Stimulated activated CD4-positive, alpha-beta T cell treated with anti-CD3 and anti-CD28 coated beads, Interleukin-4, amount 100 ng/mL, for 4 hours (primary cell): ENCODE results near the gene GGT1.
"Not testable (repeated sequence)": the region's sequence is repeated elsewhere in the genome, so short reads cannot be mapped to it uniquely, and the experiment has no call there.

ENCODE experiments used
- DNase-seq, 2 experiments: peaks; one replicate each; pipeline ENCODE4 v3.0.0-alpha.2; 2020

GGT1 gene

DNA sequence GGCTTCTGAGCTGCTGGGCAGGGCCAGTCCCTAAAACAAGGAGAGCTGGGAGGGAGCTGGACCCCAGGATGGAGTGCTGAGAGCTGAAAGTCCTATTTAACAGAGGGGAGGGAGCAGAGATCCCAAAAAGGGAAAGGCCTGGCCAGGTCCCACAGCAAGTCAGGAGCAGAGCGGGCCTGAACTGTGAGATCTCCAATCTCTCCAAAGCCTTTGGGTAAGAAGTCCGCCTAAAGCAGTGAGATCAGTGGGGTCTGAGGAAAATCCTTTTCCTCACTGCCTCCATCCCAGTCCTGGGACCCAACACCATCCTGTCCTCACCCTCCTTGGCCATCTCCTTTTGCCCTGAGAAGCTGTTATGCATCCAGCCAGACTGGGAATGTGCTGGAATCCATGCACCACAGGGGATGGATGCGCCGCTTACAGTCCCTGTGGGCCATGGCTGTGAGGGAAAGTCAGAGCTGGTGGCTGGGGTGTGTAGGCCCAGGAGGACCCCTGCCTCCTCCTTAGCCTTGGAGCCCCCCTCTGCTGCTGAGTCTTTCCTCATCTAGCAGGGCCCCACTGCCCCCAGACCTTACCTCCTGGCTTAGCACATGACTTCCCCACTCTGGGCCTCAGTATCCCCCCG is 18.7 kb upstream of the GGT1 start:
- no peak for DNase-seq

DNA sequence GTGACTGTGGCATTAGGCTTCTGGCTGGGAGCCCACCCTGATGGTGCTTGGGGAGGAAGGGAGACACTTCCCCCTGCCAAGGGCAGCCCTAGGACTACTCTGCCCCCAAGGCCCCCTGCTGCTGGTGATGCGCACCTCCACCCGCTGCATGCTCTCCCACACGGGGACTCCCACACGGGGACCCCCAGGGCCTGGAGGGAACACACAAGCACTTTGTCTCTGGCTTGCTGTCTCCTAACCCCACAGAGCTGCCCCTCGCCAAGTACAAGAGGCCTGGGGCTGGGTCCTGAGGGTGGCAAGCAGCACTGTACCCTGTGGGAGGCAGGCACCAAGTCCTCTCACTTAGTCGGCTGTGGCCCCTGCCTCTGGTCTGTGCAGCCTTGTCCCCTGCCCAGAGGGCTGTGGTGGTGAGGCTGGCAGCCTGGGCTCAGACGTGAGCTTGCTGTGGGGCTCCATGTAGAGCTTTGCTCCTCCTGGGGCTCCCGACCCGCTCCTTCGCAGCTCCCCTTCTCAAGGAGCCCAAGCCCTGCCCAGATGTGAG is 18.1 kb upstream of the GGT1 start:
- DNase-seq, result no peak

DNA sequence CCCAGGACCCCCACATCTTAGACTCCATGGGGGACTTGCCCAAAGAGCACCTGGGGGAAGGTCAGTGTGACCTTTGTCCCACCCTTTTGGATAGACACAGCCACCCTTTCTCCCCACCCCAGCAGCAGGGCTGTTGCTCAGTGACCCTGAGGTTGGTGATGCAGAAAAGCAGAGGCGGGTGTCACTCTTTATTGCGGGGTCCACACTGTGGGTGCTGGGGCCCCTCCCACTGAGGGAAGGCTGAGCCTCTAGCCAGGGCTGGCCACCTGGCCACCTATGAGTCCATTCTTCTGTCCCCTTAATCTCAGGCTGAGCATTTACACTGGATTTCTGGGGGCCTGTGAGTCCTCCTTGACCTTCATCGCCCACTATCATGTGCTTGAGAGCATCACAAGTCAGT is 17.5 kb upstream of the GGT1 start:
- no peak for DNase-seq

DNA sequence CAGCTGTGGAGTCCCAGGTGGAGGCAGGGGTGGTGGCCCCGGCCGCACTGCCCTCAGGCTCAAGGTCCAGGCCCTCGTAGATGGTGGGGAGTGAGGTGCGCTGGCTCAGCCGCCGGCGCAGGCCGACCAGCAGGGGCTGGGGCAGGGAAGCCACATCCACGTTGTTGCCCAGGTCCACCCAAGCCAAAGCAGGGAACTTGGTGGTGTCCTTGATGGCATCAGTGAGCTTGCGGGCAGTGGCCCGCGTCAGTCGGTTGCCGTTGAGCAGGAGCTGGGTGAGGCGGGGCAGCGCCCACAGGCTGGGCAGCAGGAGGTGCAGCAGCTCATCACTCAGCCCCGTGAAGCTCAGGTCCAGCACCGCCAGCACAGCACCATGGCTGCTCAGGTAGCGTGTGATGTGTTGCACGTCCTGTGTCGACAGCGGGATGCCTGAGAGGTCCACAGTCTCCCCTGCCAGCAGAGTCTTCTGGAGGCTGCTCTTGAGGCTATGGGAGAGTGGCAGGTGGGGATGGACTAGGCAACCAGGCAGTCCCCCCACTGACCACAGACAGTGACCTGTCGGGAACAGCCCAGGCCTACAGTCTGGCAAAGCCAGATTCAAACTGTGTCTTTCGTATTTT is 17.0 kb upstream of the GGT1 start:
- no peak for DNase-seq

DNA sequence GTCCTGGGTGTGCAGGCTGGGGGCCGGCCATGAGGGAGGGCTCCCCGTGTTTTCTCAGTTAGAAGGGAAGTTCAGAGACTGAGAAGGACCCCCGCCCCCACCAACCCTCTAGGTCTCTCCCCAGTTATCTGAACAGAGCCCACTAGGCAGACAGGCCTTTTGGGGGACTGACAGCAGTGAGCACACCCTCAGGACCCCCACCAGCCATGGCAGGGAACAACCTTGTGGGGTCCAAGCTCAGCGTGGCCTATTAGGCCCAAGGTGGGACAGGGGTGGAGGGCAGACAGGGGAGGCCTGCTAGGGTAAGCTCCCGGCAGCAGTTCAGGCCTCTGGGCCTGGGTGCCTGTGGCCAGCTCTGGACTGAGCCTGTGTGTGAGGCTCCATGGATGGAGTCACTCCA is 15.7 kb upstream of the GGT1 start:
- no peak for DNase-seq

DNA sequence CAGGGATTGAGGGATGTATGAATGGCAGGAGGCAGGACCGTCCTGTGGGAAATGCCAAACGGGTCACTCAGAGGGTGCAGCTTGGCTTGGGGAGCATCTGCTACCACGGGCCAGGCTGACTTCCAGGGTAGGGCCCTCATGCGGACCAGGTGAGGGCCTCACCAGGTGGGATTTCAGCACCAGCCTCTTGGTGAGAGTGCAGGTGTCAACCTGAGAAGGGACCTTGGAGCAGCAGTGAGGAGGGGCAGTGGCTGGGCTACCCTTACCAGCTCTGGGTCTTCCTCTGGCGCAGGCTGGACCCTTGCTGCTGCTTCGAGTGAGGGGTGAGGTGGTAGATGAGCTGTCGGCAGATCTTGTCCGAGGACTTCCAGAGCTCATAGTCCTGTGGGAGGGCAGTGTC is 15.0 kb upstream of the GGT1 start:
- DNase-seq, result no peak

DNA sequence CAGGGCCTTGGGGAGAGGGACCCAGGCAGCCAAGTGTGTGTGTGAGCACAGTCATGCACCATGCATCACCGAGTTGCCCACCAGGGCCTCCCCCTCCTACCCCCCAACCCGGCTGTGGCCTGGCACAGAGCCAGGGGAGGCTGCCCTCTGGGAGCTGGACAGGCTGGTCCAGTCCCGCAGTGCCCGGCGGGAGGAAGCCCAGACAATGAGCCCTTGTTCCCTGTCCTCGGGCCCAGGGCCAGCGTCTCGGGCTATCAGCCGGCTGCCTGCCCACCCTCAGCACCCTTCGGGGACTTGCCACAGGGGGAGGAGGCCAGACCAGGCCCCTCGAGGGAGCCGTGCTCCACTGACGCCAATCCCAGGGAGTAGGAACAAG is 14.6 kb upstream of the GGT1 start:
- DNase-seq, result no peak

DNA sequence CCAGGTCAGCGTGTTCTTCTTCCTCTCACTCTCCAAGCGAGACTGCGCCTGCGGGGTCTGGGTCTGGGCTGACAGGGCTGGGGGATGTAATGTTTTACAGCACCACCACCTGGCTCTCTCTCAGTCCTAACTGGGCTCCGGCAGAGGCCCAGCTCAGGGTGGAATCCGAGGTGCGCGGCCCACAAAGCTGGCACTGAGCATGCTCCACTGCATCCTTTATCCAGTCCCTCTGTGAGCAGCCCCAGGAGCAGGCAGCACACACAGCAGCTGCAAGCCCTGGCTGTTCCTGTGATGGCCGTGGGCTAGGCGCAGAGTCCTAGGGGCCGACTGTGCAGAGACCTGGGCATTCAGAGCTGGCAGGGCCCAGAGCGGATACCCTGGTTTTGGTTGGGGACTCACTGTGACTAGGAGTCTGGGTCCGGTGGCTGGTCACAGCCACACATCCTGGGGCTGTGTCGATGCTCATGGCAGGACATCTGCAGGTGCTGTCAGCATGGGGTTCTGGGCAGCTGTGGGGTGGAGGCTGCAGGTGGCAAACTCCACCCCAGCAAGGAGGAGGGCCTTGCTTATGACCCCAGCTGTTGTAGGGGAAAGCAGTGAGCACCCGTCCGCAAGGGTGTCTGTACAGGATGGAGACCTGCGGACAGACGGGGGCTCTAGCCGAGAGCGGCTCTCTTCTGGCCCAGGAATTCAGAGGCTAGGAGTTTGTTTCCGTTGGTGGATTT is 14.1 kb upstream of the GGT1 start:
- DNase-seq, result no peak

DNA sequence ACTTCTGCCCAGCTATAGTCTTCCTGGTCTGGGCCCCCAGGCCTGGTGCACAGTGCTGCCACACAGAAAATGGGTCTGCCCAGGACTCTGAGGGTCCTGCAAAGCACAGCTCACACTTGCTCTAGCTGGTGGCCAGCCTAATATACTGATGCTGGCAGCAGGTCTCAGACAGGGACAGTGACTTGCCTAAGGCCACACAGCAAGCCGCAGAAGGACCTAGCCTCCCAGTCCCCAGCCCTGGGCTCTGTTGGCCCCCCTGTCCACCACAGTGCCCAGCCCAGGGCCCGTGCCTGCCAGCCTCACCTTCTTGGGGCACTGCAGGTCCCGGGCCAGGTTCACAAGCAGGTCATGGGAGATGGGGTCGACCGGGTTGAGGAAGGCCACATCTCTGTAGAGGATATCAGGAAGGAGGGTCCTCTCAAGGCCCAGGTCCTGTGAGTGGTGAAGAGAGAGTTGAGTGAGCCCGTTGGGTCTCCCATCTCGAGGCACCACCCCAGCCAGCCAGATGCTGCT is 13.4 kb upstream of the GGT1 start:
- DNase-seq, result no peak

DNA sequence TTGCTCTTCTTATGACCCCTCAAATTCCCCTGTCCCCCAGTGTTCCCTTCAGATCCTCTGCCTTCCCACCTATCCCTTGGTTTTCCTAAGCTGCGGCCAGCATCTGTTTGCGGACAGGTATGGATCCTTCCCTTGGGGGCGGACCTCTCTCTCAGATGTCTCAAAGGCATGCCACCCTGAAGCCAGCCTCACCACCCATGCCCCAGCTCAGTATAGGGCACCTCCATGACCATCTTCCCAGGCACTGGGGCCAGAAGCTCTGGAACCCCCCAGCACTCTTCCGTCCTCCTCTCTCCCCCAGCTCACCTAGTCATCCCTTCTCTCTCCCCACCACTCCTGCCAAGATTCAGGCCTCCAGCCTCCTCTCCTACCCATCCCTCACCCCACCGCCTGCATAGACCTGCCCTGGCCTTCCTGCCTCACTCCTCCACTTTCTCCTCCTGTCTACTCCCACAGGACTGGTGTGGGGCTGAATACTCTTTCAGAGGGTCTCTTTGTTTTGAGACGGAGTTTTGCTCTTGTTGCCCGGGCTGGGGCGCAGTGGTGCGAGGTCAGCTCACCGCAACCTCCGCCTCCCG is 12.3 kb upstream of the GGT1 start:
- DNase-seq, result no peak

DNA sequence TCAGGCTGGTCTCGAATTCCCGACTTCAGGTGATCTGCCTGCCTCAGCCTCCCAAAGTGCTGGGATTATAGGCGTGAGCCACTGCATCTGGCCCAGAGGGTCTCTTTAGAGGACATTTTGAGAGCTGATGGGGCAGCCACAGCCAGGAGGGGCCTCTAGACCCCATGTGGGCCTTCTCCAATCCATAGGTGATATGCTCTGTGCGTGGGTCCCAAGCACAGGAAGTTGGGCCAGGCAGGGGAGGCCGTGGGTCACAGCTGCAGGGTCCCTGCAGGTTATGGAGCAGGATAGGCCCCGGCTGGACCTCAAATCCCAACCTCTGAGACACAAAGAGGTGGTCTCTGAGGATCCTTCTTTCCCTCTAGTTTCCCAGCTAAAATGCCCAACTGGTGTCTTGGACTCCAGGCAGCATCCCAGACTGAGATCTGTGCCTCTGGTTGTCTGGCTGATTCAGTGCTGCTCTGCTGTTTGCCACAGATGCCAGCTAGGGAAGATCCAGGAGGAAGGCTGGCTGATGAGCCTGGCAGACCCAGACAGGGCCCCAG is 11.6 kb upstream of the GGT1 start:
- DNase-seq, result no peak

DNA sequence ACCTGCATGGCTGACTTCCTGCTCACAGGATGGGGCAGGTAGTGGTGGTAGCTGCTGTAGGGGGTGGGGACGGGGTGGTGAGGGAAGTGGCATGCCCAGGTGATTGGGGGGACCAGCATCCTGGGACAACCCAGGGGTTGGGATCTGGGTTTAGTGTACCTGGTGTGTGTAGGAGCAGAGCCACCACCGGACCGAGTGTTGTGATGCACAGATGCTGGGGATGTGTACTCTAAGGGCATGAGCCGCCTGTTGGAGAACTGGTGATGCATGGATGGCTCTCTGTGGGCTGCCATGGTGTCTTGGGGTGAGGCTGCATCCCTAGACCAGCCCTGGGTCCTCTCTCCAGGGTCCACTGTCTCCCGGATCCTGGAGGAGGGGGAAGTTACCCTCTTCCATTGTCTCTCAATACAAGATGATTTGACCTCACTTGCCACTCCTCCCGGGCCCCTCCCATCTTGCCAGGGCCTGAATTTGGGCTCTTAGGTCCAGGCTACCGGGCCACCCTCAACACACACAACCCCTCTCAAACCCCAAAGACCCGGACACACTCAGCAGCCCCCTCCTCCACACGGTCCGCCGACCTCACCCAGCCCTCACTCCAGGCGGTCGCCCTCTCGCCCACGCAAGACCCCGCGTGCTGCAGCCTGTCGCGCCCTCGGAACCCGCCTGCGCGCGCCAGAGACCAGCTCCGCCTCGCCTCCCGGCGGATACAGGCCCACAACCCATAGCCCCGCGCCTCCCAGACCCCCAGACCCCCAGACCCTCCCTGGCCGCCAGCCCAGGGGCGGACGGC is 10.7 kb upstream of the GGT1 start:
- DNase-seq, result no peak

DNA sequence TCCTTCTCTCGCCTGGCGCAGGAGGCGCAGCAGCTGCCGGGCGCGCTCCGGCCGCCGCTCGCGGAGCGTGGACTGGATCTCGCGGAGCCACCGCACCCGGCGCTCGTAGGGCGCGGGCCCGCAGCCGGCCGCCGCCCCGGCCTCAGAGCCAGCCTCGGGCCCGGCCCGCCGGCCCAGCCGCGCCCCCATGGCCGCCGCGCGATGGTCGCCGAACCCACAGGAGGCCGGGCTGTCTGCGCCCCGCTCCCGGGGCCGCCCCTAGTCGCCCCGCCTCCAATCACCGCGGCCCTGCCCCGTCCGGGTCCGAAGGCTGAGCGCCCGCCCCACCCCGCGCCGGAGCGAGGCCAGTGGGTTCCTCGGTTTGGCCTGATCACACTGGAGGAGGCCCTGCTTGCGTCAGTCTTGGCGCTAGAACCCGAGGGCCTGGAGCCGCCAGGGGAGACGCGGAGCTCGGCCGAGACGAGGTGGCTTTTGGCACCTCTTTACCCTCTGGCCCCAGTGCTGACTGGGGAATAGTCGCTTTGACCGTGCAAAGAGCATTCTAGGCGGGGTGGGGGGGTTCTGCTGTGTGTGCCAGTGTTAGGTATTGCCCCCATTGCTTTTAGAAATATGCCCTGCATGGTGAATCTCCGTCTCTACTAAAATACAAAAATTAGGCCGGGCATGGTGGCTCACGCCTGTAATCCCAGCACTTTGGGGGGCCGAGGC is 10.0 kb upstream of the GGT1 start, which contains the start of gene LRRC75B:
Gene LRRC75B (minus strand): TSS at position 223 of the 708 bp plus-strand sequence. CDS start 34 bp downstream, at position 189.
- DNase-seq, result peak in 1 of 2 experiments; percentile 20

DNA sequence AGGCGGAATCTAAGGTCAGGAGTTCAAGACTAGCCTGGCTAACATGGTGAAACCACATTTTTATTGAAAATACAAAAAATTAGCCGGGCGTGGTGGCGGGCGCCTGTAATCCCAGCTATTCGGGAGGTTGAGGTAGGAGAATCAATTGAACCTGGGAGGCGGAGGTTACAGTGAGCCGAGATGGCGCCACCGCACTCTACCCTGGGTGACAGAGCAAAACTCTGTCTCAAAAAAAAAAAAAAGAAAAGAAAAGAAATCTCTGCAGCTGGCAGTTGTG is 9.5 kb upstream of the GGT1 start:
- DNase-seq, result not testable (repeated sequence)

DNA sequence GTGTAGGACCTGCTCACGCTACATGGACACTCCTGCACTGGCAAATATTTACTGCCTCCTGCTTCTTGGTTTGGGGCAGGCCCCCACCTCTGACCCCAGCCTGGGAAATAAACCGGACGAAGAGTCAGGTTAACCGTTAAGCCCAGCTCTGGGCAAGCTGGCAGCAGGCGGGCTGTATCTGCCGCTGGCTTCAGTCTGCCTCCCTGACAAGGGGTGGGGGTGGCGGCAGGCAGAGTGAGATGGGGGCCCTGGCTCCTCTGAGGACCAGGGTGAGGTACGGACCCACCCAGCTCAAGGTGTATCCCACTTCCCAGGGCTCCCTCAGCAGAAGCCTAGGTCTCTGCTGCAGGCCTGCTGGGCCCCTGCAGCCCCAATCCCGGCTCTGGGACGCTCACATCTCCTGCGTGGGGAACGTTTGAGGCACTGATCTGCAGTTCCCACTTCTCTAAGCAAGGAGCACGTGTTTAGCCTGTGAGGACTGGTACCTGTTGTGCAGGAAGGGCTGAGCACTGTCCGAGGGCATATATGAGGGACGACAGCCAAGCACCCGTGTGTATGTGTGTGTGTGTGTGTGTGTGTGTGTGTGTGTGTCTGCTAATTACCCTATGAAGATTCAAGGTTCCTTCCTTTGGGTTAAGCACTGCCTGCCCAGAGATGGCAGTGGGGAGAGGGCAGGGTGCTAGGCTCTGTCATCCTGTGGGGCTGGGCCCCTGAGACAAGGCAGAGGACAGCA is 9.0 kb upstream of the GGT1 start:
- no peak for DNase-seq

DNA sequence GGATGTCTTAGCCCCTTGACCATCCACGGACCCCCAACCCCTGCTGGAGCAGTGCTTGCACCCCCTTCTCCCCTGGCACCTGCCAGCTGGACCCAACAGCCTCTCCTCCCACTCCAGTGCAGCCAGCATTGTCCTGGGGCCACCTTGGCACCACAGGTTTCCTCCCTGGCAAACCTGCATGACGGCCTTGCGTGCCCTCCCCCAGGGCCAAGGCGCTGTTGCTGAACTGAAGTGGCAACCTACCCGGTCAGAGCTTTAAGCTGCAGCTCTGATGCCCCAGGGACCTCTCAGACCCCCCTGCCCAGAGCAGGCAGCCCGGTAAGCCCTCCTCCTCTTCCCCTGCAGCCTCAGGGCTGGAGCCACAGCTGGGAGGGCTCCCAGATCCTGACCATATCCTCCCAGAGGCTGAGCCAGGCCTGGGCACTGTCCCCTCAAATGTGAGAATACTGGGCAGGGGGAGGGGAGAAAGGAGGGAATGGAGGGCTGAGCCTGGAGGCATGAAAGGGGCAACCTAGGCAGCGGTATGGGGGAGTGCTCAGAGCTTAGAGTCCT is 8.3 kb upstream of the GGT1 start:
- DNase-seq, result no peak

DNA sequence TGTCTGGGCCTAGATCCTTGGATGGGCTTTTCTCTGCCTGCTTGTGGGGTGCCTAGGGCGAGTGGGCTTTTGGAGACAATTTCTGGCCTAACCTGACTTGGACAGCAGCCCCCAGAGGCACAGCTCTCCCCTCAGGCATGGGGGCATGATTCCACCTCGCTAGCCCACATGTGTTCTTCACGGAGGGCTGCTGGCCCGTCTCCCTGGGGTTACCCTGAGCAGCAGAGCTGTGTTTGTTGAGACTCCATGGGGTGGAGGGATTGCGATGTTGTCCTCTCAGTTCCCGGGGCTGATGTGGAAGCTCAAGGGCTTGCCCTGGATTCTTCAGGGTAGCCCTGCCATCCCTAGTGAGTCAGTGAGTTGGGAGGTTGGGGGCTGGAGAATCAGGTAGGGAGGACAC is 7.8 kb upstream of the GGT1 start:
- no peak for DNase-seq

DNA sequence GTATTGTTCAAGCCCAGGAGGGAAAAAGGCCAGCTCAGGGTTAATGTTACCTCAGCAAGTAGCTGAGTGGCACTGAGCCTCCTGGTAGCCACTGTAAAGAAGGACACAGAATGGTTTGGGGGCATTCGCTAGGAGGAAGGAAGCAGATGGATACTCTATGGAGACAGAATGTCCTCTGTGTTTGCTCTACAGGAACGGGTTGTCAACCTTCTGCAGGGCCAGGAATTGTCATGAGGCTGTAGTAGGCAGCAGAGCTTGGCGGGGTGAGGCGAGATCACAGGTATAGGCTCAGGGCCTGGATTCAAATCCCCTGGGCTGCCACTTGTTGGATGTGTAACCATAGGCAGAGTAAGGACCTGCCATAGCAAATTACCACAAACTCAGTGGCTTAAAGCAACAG is 7.1 kb upstream of the GGT1 start:
- DNase-seq, result no peak

DNA sequence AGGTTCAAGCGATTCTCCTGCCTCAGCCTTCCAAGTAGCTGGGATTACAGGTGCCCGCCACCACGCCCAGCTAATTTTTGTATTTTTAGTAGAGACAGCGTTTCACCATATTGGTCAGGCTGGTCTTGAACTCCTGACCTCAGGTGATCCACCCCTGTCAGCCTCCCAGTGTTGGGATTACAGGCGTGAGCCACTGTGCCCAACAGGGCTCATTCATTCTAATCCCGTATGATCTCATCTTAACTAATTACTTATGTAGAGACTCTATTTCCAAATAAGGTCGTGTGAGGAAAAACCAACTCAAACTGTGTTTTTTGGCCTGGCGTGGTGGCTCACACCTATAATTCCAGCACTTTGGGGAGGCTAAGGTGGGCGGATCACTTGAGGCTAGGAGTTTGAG is 5.9 kb upstream of the GGT1 start:
- not testable (repeated sequence) for DNase-seq

DNA sequence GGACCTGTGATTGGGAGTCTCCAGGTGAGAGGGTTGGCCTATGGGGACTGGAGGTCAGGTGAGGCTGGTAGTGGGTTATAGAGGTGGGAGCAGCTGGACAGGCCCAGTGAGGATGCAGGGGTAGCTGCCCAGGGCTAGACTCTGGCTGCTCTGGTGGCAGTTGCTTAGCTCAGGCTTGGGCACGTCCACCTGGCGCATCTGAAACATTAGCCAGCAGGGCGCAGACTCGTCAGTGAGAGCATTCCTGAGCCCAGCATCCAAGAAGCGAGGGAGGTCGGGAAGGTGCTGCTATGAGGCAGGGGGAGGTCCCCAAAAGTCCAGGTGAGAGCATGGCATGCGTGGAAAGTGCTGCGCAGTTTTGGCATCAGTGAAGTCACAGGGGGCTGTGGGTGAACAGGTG is 3.5 kb upstream of the GGT1 start:
- no peak for DNase-seq
